ENCODE results near the gene NHLRC4. TPM values are rescaled to one million over a fixed set of nuclear protein-coding genes. Genes with fewer than 3 reads are reported as not detected.

NHLRC4 gene
- total and polyA plus RNA-seq, 2 of the 13 experiments (the other 11 are each of a cell fraction or from before 2014, with no cell fraction given), result 0.40 to 0.59 TPM

GRCh38 chr16:525123-525519 lies 41.7 kb upstream of the NHLRC4 start (continued):
- TF ChIP-seq ZNF788 (CRISPR knock-in tag; IDR thresholded peaks at IDR 0.05; ENCODE audit: borderline replicate concordance), result no peak
- no peak for TF ChIP-seq CEBPG (CRISPR knock-in tag; IDR thresholded peaks at IDR 0.05)
- TF ChIP-seq ZHX1 (CRISPR knock-in tag; IDR thresholded peaks at IDR 0.05; ENCODE audit: low read depth), result no peak
- TF ChIP-seq ZNF672 (CRISPR knock-in tag; IDR thresholded peaks at IDR 0.05), result no peak
- TF ChIP-seq ATF2 (CRISPR knock-in tag; IDR thresholded peaks at IDR 0.05), result no peak
- no peak for TF ChIP-seq HNF4G (IDR thresholded peaks at IDR 0.05; ENCODE audit: borderline replicate concordance, low read depth, low read length)
- no peak for TF ChIP-seq HNF4G (CRISPR knock-in tag; IDR thresholded peaks at IDR 0.05; ENCODE audit: borderline replicate concordance, low read depth)
- no peak for TF ChIP-seq FOXA3 (CRISPR knock-in tag; IDR thresholded peaks at IDR 0.05)
- no peak for TF ChIP-seq NR3C1 (CRISPR knock-in tag; IDR thresholded peaks at IDR 0.05)
- TF ChIP-seq ATF4 (CRISPR knock-in tag; IDR thresholded peaks at IDR 0.05), result no peak
- TF ChIP-seq POLR2G (IDR thresholded peaks at IDR 0.05; ENCODE audit: low read depth, low read length), result peak; percentile 44
- peak; percentile 69; the same call in 1 of the 2 replicates for TF ChIP-seq ZNF326 (CRISPR knock-in tag; IDR thresholded peaks at IDR 0.05; ENCODE audit: borderline replicate concordance)
- peak; percentile 32 for TF ChIP-seq SRSF1 (optimal IDR thresholded peaks at IDR 0.05; ENCODE audit: low read depth, low read length)
- peak; percentile 18 for TF ChIP-seq RBM22 (optimal IDR thresholded peaks at IDR 0.05; ENCODE audit: low read length)
- TF ChIP-seq PCBP1 (IDR thresholded peaks at IDR 0.05; ENCODE audit: borderline replicate concordance, low read depth, low read length), result no peak
- TF ChIP-seq ZNF292 (CRISPR knock-in tag; IDR thresholded peaks at IDR 0.05; ENCODE audit: borderline replicate concordance, low read depth), result no peak
